B cell (primary cell): ENCODE results near the gene KCNQ2. TPM values are rescaled to one million over a fixed set of nuclear protein-coding genes. Genes with fewer than 3 reads are reported as not detected.
A peak's percentile ranks its signal among the peaks of the same experiment; 100 is the strongest.

Experiments
- ATAC-seq: fragments of 200-7000 bp; cut with Tn5 transposase; one replicate; pipeline ENCODE4 v1.10.0; 2021; ENCODE audit warnings: low read depth, mild to moderate bottlenecking, moderate number of reproducible peaks, moderate library complexity
- CTCF ChIA-PET: fragments of 350-600 bp; sonication (Branson Sonifier 250); formaldehyde crosslinking; loops from one replicate; lab custom pipeline; 2021; ENCODE audit warnings: antibody characterized with exemption, inconsistent platforms; lab: Charles Lee
- POLR2A ChIA-PET: fragments of 350-600 bp; sonication (Branson Sonifier 250); formaldehyde crosslinking; loops from one replicate; lab custom pipeline; 2021; ENCODE audit warnings: antibody characterized with exemption; lab: Charles Lee
- DNase-seq: peaks from one replicate; pipeline ENCODE4 v3.0.0; 2013
- H2AFZ ChIP-seq: 2 replicates; pipeline ENCODE4 v1.6.1; 2012; ENCODE audit warnings: mild to moderate bottlenecking, low read depth, low read length; ENCODE audit not compliant: insufficient read depth, poor library complexity, severe bottlenecking
- H3K27ac ChIP-seq, 2 donors: 1 replicate in 1 of 2; 2 replicates in 1 of 2; pipeline ENCODE4 v1.5.1; 2012 to 2013; ENCODE audit warnings: low read length in 2 of 2, mild to moderate bottlenecking in 2 of 2, moderate library complexity in 1 of 2
- H3K27me3 ChIP-seq, 4 experiments: fragments of 200-600 bp in 1 of 4; sonication (generic) in 1 of 4; replicated peaks in 1 of 4; 1 replicate in 2 of 4; 2 replicates in 2 of 4; pipeline versions ENCODE4 v1.6.1 to v1.7.0; 2013 to 2016; ENCODE audit warnings: low read length in 3 of 4, mild to moderate bottlenecking in 2 of 4, mixed read lengths in 1 of 4, moderate library complexity in 1 of 4; ENCODE audit not compliant: insufficient read depth in 4 of 4, control insufficient read depth in 3 of 4; ENCODE audit errors: control extremely low read depth in 1 of 4
- H3K36me3 ChIP-seq, 2 experiments: replicated peaks in 1 of 2; 1 replicate in 1 of 2; 2 replicates in 1 of 2; pipeline versions ENCODE4 v1.6.1 to v1.7.1; 2013; ENCODE audit warnings: low read length in 1 of 2; ENCODE audit not compliant: insufficient read depth in 2 of 2, control insufficient read depth in 1 of 2; ENCODE audit errors: control extremely low read depth in 1 of 2, extremely low read depth in 1 of 2
- H3K4me1 ChIP-seq, 2 donors: fragments of 200-600 bp in 1 of 2; sonication (generic) in 1 of 2; 1 replicate in 1 of 2; 2 replicates in 1 of 2; pipeline versions ENCODE4 v1.5.1 to v1.6.1; 2013 to 2017; ENCODE audit warnings: low read length in 2 of 2; ENCODE audit not compliant: control insufficient read depth in 2 of 2, insufficient read depth in 2 of 2
- H3K4me2 ChIP-seq: replicated peaks from 2 replicates; pipeline ENCODE3; 2012; ENCODE audit warnings: mild to moderate bottlenecking, low read depth, low read length; ENCODE audit not compliant: poor library complexity, severe bottlenecking
- H3K4me3 ChIP-seq, 5 experiments: fragments of 200-600 bp in 1 of 5; sonication (generic) in 1 of 5; 1 replicate in 3 of 5; 2 replicates in 2 of 5; pipeline versions ENCODE4 v1.5.1 to v1.7.0; 2011 to 2016; ENCODE audit warnings: low read length in 4 of 5, mild to moderate bottlenecking in 4 of 5, low read depth in 2 of 5, control low read depth in 1 of 5, moderate library complexity in 1 of 5; ENCODE audit not compliant: insufficient read depth in 1 of 5; ENCODE audit errors: control extremely low read depth in 1 of 5, extremely low read depth in 1 of 5
- H3K79me2 ChIP-seq: fragments of 200-600 bp; sonication (generic); one replicate; pipeline ENCODE4 v1.6.0; 2016; ENCODE audit warnings: low read length; ENCODE audit not compliant: control insufficient read depth, insufficient read depth
- H3K9ac ChIP-seq: fragments of 200-600 bp; sonication (generic); 2 replicates; pipeline ENCODE4 v1.6.1; 2017; ENCODE audit warnings: mild to moderate bottlenecking, low read length, moderate library complexity
- H3K9me3 ChIP-seq, 3 donors: one replicate each; pipeline versions ENCODE4 v1.6.1 to v1.7.1; 2013; ENCODE audit warnings: low read length in 2 of 3; ENCODE audit not compliant: control insufficient read depth in 2 of 3, insufficient read depth in 1 of 3; ENCODE audit errors: control extremely low read depth in 1 of 3
- H4K20me1 ChIP-seq: 2 replicates; pipeline ENCODE4 v1.6.0; 2012; ENCODE audit warnings: mild to moderate bottlenecking, low read length; ENCODE audit not compliant: insufficient read depth, control insufficient read depth, poor library complexity, severe bottlenecking
- H3K27ac Mint-ChIP-seq: one replicate; pipeline ENCODE4 v1.8.0; 2021; ENCODE audit warnings: mixed read lengths
- H3K27me3 Mint-ChIP-seq: one replicate; pipeline ENCODE4 v1.8.0; 2021; ENCODE audit warnings: mixed read lengths
- H3K4me1 Mint-ChIP-seq: one replicate; pipeline ENCODE4 v1.8.0; 2021; ENCODE audit warnings: mixed read lengths
- H3K4me3 Mint-ChIP-seq: one replicate; pipeline ENCODE4 v1.8.0; 2021; ENCODE audit warnings: mixed read lengths
- H3K9me3 Mint-ChIP-seq: one replicate; pipeline ENCODE4 v1.8.0; 2022; ENCODE audit warnings: mixed read lengths; ENCODE audit not compliant: insufficient read depth
- EZH2 ChIP-seq: IDR thresholded peaks from 2 replicates; pipeline ENCODE4 v1.6.1; 2012; ENCODE audit warnings: borderline replicate concordance, low read depth, mild to moderate bottlenecking, moderate library complexity, low read length; ENCODE audit not compliant: insufficient read depth, poor library complexity, severe bottlenecking
- WGBS: methylation state at CpG from one replicate; pipeline ENCODE4 v1.1.5; 2013; ENCODE audit warnings: missing lambda C conversion rate; ENCODE audit not compliant: insufficient coverage; 5-methylcytosine and 5-hydroxymethylcytosine counted together
- intact Hi-C: fragments of 100-400 bp; cut with micrococcal nuclease; formaldehyde crosslinking; loops from one replicate; pipeline ENCODE4 v1.10.0; 2022
- polyA plus RNA-seq: library from polyadenylated mRNA; depleted of rRNA; stranded (reverse); fragments of >200 nt; gene quantifications from 2 replicates; pipeline ENCODE4 v1.2.3, GENCODE V29; 2012
- total RNA-seq, 2 donors: library from RNA; stranded (reverse); fragments of 120-200 nt in 1 of 2; gene quantifications; 1 replicate in 1 of 2; 2 replicates in 1 of 2; pipeline versions ENCODE4 v1.2.3 to v1.2.4, GENCODE V29; 2013 to 2022
- TF ChIP-seq, protein P1 (sequence below): fragments of 200-600 bp; IDR thresholded peaks from one replicate; pipeline ENCODE4 v1.8.0; 2022; ENCODE audit warnings: antibody characterized with exemption, mild to moderate bottlenecking

KCNQ2 gene
- total and polyA plus RNA-seq, 2 donors (not counting 1 experiment from before 2014, with no cell fraction given): 0.12 TPM; not detected in 1

DNA sequence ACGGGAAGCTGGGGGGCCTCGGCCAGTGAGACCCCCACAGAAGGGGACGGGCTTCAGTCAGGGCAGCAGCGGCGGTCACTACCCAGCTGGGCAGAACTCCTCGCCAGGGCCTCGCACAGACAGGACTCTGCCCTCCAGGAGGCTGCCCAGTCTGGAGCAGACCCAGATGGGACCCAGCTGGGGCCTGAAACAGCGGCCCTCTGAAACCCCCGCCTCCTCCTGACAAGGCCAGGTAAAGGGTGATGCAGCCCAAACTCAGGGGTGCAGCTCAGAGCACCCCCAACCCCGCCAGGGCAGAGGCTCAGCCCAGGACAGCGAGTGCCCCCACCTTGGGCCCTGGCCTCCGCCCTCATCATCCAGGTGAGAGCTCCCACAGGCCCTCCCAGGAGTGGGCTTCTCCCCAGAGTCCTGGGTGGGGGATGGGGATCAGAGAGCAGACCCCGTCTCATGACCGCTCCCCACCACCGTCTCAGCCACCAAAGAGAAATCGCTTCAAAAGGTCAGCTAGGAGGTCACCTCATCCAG is 24.2 kb upstream of the KCNQ2 start:
- no peaks in the 10 kb centered on the region for H3K36me3 ChIP-seq
- ChIA-PET CTCF (interaction anchor here (0.6 to 3.3 kb wide), 25 partner anchors 8 to 624 kb away, joined by 3 to 26 read pairs (median 4); partner anchors contain the start of genes HELZ2, PPDPF, PRPF6 and PTK6), POLR2A (interaction anchor here (0.6 to 1.2 kb wide), 7 partner anchors 25 to 540 kb away, joined by 3 to 7 read pairs (median 4); partner anchors contain the start of genes RTEL1 and SAMD10)
- H3K27ac ChIP-seq: no peak overlapping the region
- H4K20me1 ChIP-seq: no peaks in the 10 kb centered on the region
- H3K4me3 ChIP-seq: peak overlapping the region in 3 of 5 experiments; percentile 34 to 40 (median 35)
- TF ChIP-seq, protein P1, sequence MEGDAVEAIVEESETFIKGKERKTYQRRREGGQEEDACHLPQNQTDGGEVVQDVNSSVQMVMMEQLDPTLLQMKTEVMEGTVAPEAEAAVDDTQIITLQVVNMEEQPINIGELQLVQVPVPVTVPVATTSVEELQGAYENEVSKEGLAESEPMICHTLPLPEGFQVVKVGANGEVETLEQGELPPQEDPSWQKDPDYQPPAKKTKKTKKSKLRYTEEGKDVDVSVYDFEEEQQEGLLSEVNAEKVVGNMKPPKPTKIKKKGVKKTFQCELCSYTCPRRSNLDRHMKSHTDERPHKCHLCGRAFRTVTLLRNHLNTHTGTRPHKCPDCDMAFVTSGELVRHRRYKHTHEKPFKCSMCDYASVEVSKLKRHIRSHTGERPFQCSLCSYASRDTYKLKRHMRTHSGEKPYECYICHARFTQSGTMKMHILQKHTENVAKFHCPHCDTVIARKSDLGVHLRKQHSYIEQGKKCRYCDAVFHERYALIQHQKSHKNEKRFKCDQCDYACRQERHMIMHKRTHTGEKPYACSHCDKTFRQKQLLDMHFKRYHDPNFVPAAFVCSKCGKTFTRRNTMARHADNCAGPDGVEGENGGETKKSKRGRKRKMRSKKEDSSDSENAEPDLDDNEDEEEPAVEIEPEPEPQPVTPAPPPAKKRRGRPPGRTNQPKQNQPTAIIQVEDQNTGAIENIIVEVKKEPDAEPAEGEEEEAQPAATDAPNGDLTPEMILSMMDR: no peak
- TF ChIP-seq EZH2: no peak
- peaks cover 10% of the 10 kb centered on the region for H3K27me3 Mint-ChIP-seq
- H3K9me3 Mint-ChIP-seq: peaks cover 2% of the 10 kb centered on the region
- ATAC-seq (no peak), DNase-seq (no peak)
- H3K9me3 ChIP-seq: peaks cover 0 to 13% (median 0%) of the 10 kb centered on the region in 3 donors
- H3K4me1 ChIP-seq: peaks cover 19 to 26% of the 10 kb centered on the region in 2 donors
- 66% methylated on average over 15 of the region's 16 CpGs for WGBS
- peak overlapping the region; percentile 53 for H3K27ac Mint-ChIP-seq
- peaks cover 0 to 40% (median 16%) of the 10 kb centered on the region in 4 experiments for H3K27me3 ChIP-seq
- H3K4me1 Mint-ChIP-seq: peaks cover 7% of the 10 kb centered on the region
- intact Hi-C loops: loop anchor here (1.0 kb wide), 2 partner anchors 368 to 478 kb away; no protein-coding TSS in a partner anchor
- peak overlapping the region; percentile 14 for H2AFZ ChIP-seq
- H3K4me2 ChIP-seq: peak overlapping the region; percentile 74
- H3K79me2 ChIP-seq: no peaks in the 10 kb centered on the region
- peak overlapping the region; percentile 79 for H3K4me3 Mint-ChIP-seq
- no peak overlapping the region for H3K9ac ChIP-seq
